GM10266 (cell line): ENCODE results near the gene TRAF7.
"Not testable (repeated sequence)": the region's sequence is repeated elsewhere in the genome, so short reads cannot be mapped to it uniquely, and the experiment has no call there.

Experiments
- DNase-seq: peaks from one replicate; pipeline ENCODE4 v3.0.0; 2012; ENCODE audit errors: extremely low spot score
- TF ChIP-seq, protein P1 (sequence below): IDR thresholded peaks from 2 replicates; pipeline ENCODE4 v1.5.1; 2012; ENCODE audit warnings: mild to moderate bottlenecking, low read depth; ENCODE audit not compliant: control insufficient read depth, insufficient read depth; ENCODE audit errors: missing control alignments

Gene TRAF7

DNA sequence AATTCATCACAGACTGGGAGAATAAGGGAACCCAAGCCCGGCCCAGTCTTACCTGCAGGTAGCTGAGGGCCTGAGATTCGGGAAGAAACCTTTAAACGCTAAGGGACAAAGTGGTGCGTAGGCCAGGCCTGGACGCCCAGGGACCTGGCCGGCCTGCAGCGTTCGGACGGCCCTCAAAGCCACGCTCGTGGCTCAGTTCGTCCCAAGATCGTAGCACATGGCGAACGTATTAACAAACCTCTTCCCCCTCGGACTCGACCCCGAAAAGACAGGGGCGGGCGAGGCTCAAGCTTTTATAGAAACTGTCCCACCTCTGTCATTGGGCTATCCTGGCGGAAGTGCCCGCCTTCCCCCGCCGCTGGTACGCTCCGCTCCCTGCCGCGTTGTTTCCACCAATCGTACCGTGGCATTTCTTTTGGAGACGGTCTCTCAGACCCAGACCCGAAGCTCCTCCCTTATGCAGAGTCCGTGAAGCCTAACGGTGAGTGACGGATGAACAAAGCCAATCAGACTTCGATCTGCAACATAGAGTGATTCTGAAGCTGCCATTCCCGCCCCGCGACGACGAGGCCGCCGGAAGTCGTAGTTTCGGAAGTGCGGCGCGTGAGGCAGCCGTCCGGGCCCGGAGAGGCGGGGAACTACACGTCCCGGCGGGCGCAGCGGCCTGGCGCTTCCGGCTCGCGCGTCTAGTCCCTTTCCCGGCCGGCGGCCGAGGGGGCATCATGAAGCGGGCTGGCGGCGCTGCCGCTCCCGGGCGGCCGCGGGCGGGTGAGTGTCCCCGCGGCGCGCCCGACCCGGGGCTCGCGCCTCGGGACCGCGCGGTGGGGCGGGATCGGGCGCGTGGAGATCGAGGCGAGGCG lies at the start of gene TRAF7:
TSS of gene TRAF7 (plus strand) at position 692 of the 860 bp plus-strand sequence. CDS start 8,139 bp downstream, outside the sequence.
- TF ChIP-seq, protein P1, sequence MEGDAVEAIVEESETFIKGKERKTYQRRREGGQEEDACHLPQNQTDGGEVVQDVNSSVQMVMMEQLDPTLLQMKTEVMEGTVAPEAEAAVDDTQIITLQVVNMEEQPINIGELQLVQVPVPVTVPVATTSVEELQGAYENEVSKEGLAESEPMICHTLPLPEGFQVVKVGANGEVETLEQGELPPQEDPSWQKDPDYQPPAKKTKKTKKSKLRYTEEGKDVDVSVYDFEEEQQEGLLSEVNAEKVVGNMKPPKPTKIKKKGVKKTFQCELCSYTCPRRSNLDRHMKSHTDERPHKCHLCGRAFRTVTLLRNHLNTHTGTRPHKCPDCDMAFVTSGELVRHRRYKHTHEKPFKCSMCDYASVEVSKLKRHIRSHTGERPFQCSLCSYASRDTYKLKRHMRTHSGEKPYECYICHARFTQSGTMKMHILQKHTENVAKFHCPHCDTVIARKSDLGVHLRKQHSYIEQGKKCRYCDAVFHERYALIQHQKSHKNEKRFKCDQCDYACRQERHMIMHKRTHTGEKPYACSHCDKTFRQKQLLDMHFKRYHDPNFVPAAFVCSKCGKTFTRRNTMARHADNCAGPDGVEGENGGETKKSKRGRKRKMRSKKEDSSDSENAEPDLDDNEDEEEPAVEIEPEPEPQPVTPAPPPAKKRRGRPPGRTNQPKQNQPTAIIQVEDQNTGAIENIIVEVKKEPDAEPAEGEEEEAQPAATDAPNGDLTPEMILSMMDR, result no peak
- peak; percentile 100 for DNase-seq

DNA sequence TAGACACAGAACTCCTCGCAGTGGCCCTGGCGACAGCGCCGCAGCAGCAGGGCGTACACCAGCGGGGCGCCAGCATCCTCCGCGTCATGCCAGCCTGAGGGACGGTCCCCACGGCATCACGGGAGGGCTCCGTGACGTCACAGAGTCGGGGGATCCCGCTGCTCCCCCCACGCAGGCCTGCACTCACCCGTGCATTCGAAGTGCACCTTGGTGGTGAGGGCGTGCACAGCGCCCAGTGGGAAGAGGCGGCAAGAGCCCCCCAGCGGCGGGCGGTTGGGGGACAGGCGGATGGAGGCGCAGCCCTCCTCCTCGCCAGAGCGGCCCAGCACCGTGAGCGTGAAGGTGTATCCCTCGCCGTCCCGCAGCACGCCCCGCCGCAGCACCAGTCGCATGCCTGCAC lies 49.4 kb upstream of the TRAF7 start:
- not testable (repeated sequence) for DNase-seq

DNA sequence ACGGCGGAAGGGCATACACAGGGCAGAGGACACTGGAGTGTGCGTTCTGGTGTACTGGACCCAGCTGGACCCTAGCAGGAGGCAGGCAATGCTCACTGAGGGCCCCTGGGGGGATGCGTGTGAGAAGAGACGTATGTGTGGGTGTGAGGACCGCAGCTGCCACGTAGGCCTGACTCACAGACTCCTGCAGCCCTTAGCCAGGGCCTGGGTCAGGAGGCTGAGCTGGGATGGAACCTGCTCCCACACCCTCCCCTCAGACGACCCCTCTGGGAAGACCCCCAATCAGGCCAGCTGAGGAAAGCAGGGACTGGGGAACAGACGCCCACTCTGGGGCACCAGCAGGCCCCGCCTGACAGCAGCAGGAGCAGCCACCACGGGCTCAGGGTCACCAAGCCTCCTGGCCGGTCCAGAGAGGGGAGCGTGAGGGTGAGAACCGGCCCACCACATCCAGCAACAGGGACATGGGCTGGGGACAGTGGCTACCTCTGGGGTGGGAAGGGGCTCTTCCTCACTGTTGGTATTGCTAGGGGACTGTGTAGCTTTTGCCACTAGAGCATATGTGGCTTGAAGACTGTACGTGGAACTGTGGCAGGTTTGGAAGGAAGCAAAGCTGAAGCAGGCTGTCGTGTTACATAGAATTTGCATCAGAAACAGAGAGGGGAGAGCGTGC lies 48.3 kb upstream of the TRAF7 start:
- DNase-seq, result not testable (repeated sequence)

DNA sequence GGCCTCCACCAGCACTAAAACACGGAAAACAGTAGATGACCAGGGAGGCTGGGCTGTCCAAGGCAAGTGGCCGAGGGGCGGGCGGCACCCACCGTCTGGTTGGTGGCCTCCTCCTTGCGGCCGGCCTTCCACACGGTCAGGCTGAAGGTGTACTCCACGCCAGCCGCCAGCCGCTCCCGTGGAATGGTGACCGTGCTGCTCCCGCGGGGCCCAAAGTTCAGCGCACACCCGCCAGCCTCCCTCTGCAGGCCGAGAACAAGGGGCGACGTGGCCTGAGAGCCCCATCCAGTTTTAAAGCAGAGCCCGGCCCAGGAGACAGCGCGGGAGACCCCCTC lies 47.8 kb upstream of the TRAF7 start:
- not testable (repeated sequence) for DNase-seq

DNA sequence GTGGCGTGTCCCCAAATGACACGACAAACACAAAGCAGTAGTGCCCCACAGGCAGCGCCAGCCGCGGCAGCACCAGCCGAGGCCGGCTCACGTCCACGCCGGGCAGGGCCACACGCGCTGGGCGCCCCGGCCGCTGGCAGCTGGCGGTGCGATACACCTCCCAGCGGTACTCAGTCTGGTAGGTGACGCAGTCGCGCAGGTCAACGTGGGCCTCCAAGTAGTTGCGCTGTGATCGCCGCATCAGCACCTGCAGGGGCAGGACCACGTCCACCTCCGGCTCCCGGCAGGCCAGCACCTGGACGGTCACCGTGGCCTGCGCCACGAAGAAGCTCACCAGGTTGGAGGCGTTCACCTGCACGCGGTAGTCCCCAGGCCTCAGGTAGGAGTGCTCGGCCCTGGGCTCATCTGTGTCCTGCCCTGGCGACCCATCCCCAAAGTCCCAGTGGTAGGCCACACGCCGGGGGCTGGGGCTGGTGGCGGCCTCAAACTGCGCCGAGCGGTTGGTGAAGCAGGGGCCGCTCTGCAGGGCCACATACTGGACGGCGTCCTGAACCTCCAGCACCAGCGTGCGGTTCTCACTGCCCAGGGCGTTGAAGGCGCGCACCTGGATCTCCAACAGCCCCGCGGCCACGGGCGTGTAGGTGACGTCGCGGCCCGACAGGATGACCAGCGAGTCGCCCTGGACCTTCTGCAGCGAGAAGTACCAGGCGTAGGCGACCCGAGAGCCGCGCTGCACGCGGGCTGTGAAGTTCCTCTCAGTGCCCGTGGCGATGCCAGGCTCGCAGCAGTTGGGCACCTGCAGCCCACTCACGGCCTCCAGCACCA lies 46.9 kb upstream of the TRAF7 start:
- not testable (repeated sequence) for DNase-seq

DNA sequence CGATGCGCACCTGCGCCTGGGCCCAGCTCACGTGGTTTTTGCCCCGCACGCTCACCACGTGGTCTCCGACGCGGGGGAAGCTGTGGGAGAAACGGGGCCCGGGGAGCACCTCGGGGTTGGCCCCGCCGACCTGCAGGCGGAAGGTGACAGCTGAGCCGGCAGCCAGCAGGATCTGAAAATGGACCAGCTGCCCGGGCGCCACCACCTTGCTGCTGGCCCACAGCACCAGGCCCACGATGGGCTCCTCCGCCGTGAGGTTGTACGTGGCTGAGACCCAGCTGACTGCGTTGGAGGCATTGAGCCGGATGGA lies 46.4 kb upstream of the TRAF7 start:
- not testable (repeated sequence) for DNase-seq

DNA sequence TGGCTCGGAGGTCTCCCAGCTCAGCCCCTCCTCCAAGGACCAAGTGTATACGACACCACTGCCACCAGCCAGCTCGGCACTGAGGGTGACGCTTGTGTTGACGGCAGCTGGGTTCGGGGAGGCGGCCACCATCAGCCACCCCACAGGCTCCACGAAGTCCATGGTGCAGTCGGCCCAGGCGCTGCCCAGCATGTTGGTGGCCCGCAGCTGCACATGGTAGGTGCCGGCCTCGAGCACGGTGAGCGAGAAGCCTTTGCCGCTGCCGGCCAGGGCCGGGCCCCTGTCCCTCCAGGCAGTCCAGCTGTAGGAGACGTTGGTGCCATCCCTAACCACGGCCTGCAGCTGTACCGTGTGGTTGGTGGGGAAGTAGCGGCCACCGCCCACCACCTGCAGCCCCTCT lies 45.7 kb upstream of the TRAF7 start:
- DNase-seq, result not testable (repeated sequence)

DNA sequence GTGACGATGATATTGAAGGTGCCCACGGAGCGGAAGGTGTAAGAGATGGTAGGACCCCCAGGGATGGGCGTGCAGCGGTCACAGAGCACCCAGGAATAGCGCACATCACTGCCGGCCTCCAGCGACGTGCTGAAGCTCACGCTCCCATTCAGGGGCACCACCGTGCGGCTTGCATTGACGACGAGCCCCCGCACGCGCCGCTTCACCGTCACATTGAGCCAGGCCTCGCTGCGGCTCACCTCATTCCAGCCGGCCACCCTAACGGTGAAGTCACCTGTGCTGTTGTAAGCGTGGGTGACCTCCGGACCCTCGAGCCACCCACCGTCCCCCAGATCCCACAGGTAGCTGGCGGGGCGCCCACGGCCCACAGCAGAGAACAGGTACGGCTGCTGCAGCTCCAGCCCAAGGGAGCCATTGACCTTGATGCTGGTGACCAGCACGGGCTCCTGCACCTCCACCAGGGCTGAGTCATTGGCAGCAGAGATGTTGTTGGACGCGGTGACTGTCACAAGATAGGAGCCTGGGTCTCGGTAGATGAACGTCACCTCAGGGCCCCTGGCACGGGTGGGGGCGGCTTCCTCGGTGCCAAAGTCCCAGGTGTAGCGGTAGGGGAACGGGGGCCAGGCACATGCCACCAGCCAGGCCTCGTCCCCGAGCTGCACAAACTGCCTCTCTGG lies 45.1 kb upstream of the TRAF7 start:
- not testable (repeated sequence) for DNase-seq

DNA sequence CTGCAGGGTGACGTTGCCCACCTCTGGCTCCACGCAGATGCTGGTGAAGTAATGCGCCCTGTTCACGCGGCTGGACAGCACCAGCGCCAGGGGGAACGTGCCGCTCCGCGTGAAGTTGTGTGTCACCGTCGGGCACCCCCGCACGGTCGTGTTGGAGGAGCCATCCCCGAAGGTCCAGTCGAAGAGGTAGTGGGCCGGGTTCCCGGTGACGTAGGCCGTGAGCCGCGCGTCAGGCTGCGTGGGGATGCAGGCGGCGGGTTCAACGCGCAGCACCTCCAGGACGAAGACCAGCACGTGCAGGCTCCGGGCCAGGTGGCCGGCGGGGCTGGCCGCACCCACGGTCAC lies 44.6 kb upstream of the TRAF7 start:
- DNase-seq, result not testable (repeated sequence)

DNA sequence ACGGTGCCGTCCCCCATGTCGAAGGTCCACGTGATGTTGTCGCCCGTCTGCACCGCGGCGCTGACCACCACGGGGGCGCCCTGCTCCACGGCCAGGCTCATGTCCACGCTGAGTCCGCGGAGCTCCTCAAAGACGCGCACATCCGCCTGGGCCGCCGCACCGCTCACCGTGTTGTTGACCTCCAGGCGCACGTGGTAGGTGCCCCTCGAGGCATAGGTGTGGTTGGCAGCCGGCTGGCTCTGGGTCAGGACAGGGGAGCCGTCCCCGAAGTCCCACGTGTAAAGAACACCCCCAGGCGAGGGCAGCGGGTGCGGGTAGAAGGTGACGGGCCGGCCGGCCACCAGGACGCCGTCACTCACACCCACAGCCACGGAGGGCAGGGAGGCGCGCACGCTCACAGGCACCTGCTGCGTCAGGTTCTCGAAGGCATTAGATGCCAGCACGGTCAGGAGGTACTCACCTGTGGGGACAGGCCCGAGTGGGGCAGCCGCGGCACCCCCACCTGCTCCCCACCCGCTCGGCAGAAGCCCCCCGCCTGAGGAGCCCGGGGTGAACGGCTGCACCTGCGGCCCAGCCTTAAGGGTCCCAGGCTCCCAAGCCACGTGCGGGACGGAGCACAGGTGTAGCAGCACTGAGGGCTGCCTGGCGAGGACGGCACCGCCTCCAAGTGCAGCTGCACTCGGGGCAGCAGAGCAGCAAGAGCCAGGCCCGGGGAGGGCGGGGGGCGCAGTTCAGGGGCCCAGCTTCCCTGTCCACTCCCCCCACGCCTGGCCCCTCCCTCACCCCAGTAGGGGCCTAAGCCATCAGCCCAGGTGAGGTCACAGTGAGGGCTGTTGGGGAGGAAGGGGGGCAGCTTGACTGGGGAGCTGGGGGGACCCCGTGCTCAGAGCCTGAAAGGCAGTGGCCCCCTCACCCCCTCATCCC lies 43.9 kb upstream of the TRAF7 start:
- not testable (repeated sequence) for DNase-seq

DNA sequence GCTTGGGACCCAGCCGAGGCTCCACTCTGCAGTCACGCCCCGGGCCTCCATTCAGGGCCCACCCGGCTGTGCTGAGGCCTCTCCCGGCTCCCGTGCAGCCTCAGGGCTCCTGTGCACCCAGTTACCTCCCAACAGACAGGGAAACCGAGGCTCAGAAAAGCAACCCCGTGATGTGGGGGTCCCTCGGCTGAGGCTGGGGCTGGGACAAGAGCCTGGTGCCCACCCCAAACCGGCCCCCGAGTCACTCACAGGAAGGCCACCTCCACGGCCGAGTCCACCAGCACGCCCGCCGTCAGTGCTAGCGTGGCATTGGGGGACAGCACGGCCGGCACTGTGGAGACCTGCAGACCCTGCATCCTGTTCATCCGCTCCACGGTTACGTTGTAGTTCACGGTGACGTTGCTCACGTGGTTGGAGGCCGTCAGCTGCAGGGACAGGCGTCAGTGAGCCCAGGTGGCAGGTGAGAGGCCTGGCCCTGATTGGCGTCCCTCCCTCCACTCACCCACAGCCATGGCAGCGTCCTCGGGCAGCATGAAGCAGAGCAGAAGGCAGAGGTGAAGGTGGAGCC lies 43.0 kb upstream of the TRAF7 start:
- not testable (repeated sequence) for DNase-seq

DNA sequence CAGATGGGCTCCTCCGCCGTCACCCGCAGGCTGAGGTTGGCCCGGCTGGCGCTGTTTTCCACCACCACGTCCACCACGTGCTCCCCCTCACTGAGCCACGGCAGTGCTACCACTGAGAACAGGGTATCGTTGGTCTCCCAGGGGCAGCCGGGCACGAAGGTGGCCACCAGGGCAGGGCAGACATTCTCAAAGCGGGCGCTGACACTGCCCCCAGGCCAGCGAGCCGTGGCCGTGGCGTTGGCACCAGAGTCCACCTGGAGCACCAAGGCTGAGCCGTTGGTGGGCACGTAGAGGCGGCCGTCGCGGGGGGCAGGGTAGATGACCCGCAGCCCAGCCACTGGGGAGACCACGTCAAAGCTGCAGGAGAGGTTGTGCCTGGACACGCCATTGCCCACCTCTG lies 41.4 kb upstream of the TRAF7 start:
- not testable (repeated sequence) for DNase-seq

DNA sequence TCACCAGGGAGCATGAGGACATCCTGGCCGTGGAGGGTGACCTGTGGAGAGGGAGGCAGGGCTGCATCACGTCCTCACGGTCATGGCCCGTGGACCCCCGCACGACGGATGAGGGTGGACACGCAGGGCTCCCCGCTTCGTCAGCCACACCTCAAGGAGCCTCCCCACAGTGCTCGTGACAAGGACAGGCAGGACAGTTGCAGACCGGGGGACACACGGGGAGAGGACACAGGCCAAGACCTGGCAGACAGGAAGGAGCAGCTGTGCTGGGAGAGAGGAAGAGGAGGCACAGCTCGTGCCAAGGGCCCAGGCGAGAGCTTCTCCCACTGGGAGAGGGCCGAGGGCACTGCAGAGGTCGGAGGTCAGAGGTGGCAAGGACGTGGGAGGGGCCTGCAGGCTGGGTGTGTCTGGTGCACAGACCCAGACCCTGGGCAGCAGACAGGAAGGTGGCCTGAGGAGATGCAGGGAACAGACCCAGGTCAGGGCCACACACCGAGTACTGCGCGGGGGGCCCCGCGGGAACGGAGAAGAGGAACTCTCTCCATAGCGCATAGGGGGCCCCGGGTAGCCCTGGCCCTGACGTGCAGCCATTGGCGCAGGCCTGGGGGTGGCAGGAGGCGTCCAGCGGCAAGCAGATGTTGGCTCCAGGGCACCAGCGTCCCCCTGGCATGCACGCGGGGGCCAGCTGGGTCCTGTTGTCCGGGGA lies 40.5 kb upstream of the TRAF7 start:
- DNase-seq, result not testable (repeated sequence)
